ENCODE data around the gene SYCP1.
A peak's percentile ranks its signal among the peaks of the same experiment; 100 is the strongest.
"Not testable (repeated sequence)": the region's sequence is repeated elsewhere in the genome, so short reads cannot be mapped to it uniquely, and the experiment has no call there.

Gene SYCP1

GRCh38 chr1:114854693-114855320 is at the start of gene SYCP1:
Gene SYCP1 (plus strand): TSS chr1:114854863. CDS start chr1:114855465, 602 bp downstream.
- Histone ChIP-seq H3K27me3 (ENCODE audit: control insufficient read depth in 5 of 5, insufficient read depth in 4 of 5, low read length in 5 of 5) (peaks cover 0 to 8% (median 0%) of the 10 kb centered on the region in 5 donors), H3K27ac (ENCODE audit: low read depth, low read length) (no peak within 1 kb of the TSS), H3K4me3 (ENCODE audit: low read depth in 1 of 5, low read length in 5 of 5) (peak within 1 kb of the TSS; percentile 46 to 70 (median 59)), H3K4me1 (ENCODE audit: control insufficient read depth in 5 of 5, insufficient read depth in 5 of 5, low read length in 5 of 5) (peaks cover 0 to 9% (median 0%) of the 10 kb centered on the region in 5 donors), H3K36me3 (ENCODE audit: control insufficient read depth in 5 of 5, insufficient read depth in 5 of 5, low read length in 5 of 5) (no peaks in the 10 kb centered on the region), H3K9me3 (ENCODE audit: control insufficient read depth in 5 of 5, low read length in 5 of 5) (peaks cover 0 to 4% (median 0%) of the 10 kb centered on the region in 5 donors), H3K9ac (ENCODE audit: low read length in 5 of 5) (peak within 1 kb of the TSS in 3 of 5 donors; percentile 41 to 56 (median 51))

- Histone ChIP-seq H3K36me3 (ENCODE audit: control insufficient read depth in 5 of 5, insufficient read depth in 5 of 5, low read length in 5 of 5) (no peaks in the 10 kb centered on the region), H3K4me1 (ENCODE audit: control insufficient read depth in 5 of 5, insufficient read depth in 5 of 5, low read length in 5 of 5) (no peaks in the 10 kb centered on the region), H3K9me3 (ENCODE audit: control insufficient read depth in 5 of 5, low read length in 5 of 5) (peaks cover 0 to 4% (median 0%) of the 10 kb centered on the region in 5 donors), H3K4me3 (ENCODE audit: low read depth in 1 of 5, low read length in 5 of 5) (no peak overlapping the region), H3K27ac (ENCODE audit: low read depth, low read length) (no peak overlapping the region), H3K27me3 (ENCODE audit: control insufficient read depth in 5 of 5, insufficient read depth in 4 of 5, low read length in 5 of 5) (no peaks in the 10 kb centered on the region), H3K9ac (ENCODE audit: low read length in 5 of 5) (no peak overlapping the region)
Observed at GRCh38 chr1:114819869-114820268, 34.8 kb upstream of the SYCP1 start.

- no peaks in the 10 kb centered on the region for H3K36me3 ChIP-seq (ENCODE audit: control insufficient read depth in 5 of 5, insufficient read depth in 5 of 5, low read length in 5 of 5)
Observed at GRCh38 chr1:114820392-114820791, 34.3 kb upstream of the SYCP1 start.

GRCh38 chr1:114821978-114822377 is 32.7 kb upstream of the SYCP1 start:
- H3K4me1 ChIP-seq (ENCODE audit: control insufficient read depth in 5 of 5, insufficient read depth in 5 of 5, low read length in 5 of 5), result no peaks in the 10 kb centered on the region

More at GRCh38 chr1:114820392-114820791, 34.3 kb upstream of the SYCP1 start:
- Histone ChIP-seq H3K27ac (ENCODE audit: low read depth, low read length) (no peak overlapping the region), H3K4me3 (ENCODE audit: low read depth in 1 of 5, low read length in 5 of 5) (no peak overlapping the region), H3K9me3 (ENCODE audit: control insufficient read depth in 5 of 5, low read length in 5 of 5) (peaks cover 0 to 4% (median 0%) of the 10 kb centered on the region in 5 donors), H3K27me3 (ENCODE audit: control insufficient read depth in 5 of 5, insufficient read depth in 4 of 5, low read length in 5 of 5) (no peaks in the 10 kb centered on the region), H3K4me1 (ENCODE audit: control insufficient read depth in 5 of 5, insufficient read depth in 5 of 5, low read length in 5 of 5) (no peaks in the 10 kb centered on the region), H3K9ac (ENCODE audit: low read length in 5 of 5) (no peak overlapping the region)

GRCh38 chr1:114828251-114828650 is 26.4 kb upstream of the SYCP1 start:
- Histone ChIP-seq H3K4me1 (ENCODE audit: control insufficient read depth in 5 of 5, insufficient read depth in 5 of 5, low read length in 5 of 5) (no peaks in the 10 kb centered on the region), H3K9me3 (ENCODE audit: control insufficient read depth in 5 of 5, low read length in 5 of 5) (no peaks in the 10 kb centered on the region), H3K36me3 (ENCODE audit: control insufficient read depth in 5 of 5, insufficient read depth in 5 of 5, low read length in 5 of 5) (no peaks in the 10 kb centered on the region), H3K27ac (ENCODE audit: low read depth, low read length) (no peak overlapping the region), H3K27me3 (ENCODE audit: control insufficient read depth in 5 of 5, insufficient read depth in 4 of 5, low read length in 5 of 5) (no peaks in the 10 kb centered on the region), H3K9ac (ENCODE audit: low read length in 5 of 5) (no peak overlapping the region), H3K4me3 (ENCODE audit: low read depth in 1 of 5, low read length in 5 of 5) (no peak overlapping the region)

More at GRCh38 chr1:114821978-114822377, 32.7 kb upstream of the SYCP1 start:
- no peak overlapping the region for H3K27ac ChIP-seq (ENCODE audit: low read depth, low read length)
- no peaks in the 10 kb centered on the region for H3K27me3 ChIP-seq (ENCODE audit: control insufficient read depth in 5 of 5, insufficient read depth in 4 of 5, low read length in 5 of 5)
- H3K9me3 ChIP-seq (ENCODE audit: control insufficient read depth in 5 of 5, low read length in 5 of 5), result peaks cover 0 to 4% (median 0%) of the 10 kb centered on the region in 5 donors
- H3K36me3 ChIP-seq (ENCODE audit: control insufficient read depth in 5 of 5, insufficient read depth in 5 of 5, low read length in 5 of 5), result no peaks in the 10 kb centered on the region
- no peak overlapping the region for H3K4me3 ChIP-seq (ENCODE audit: low read depth in 1 of 5, low read length in 5 of 5)
- no peak overlapping the region for H3K9ac ChIP-seq (ENCODE audit: low read length in 5 of 5)

GRCh38 chr1:114830075-114830474 is 24.6 kb upstream of the SYCP1 start:
- H3K4me1 ChIP-seq (ENCODE audit: control insufficient read depth in 5 of 5, insufficient read depth in 5 of 5, low read length in 5 of 5); H3K27me3 ChIP-seq (ENCODE audit: control insufficient read depth in 5 of 5, insufficient read depth in 4 of 5, low read length in 5 of 5); H3K27ac ChIP-seq (ENCODE audit: low read depth, low read length); H3K9me3 ChIP-seq (ENCODE audit: control insufficient read depth in 5 of 5, low read length in 5 of 5); H3K4me3 ChIP-seq (ENCODE audit: low read depth in 1 of 5, low read length in 5 of 5); H3K9ac ChIP-seq (ENCODE audit: low read length in 5 of 5); H3K36me3 ChIP-seq (ENCODE audit: control insufficient read depth in 5 of 5, insufficient read depth in 5 of 5, low read length in 5 of 5): not testable (repeated sequence)

GRCh38 chr1:114831276-114831994 is 23.2 kb upstream of the SYCP1 start:
- H3K27me3 ChIP-seq (ENCODE audit: control insufficient read depth in 5 of 5, insufficient read depth in 4 of 5, low read length in 5 of 5), result no peaks in the 10 kb centered on the region
- H3K4me3 ChIP-seq (ENCODE audit: low read depth in 1 of 5, low read length in 5 of 5), result no peak overlapping the region
- H3K4me1 ChIP-seq (ENCODE audit: control insufficient read depth in 5 of 5, insufficient read depth in 5 of 5, low read length in 5 of 5), result no peaks in the 10 kb centered on the region
- H3K27ac ChIP-seq (ENCODE audit: low read depth, low read length), result no peak overlapping the region
- no peaks in the 10 kb centered on the region for H3K36me3 ChIP-seq (ENCODE audit: control insufficient read depth in 5 of 5, insufficient read depth in 5 of 5, low read length in 5 of 5)
- no peaks in the 10 kb centered on the region for H3K9me3 ChIP-seq (ENCODE audit: control insufficient read depth in 5 of 5, low read length in 5 of 5)
- H3K9ac ChIP-seq (ENCODE audit: low read length in 5 of 5), result no peak overlapping the region

GRCh38 chr1:114832057-114832456 is 22.6 kb upstream of the SYCP1 start:
- Histone ChIP-seq H3K36me3 (ENCODE audit: control insufficient read depth in 5 of 5, insufficient read depth in 5 of 5, low read length in 5 of 5) (no peaks in the 10 kb centered on the region), H3K4me3 (ENCODE audit: low read depth in 1 of 5, low read length in 5 of 5) (no peak overlapping the region), H3K27me3 (ENCODE audit: control insufficient read depth in 5 of 5, insufficient read depth in 4 of 5, low read length in 5 of 5) (no peaks in the 10 kb centered on the region), H3K4me1 (ENCODE audit: control insufficient read depth in 5 of 5, insufficient read depth in 5 of 5, low read length in 5 of 5) (no peaks in the 10 kb centered on the region), H3K9me3 (ENCODE audit: control insufficient read depth in 5 of 5, low read length in 5 of 5) (no peaks in the 10 kb centered on the region), H3K27ac (ENCODE audit: low read depth, low read length) (no peak overlapping the region), H3K9ac (ENCODE audit: low read length in 5 of 5) (no peak overlapping the region)

GRCh38 chr1:114833421-114833820 is 21.2 kb upstream of the SYCP1 start:
- Histone ChIP-seq H3K36me3 (ENCODE audit: control insufficient read depth in 5 of 5, insufficient read depth in 5 of 5, low read length in 5 of 5) (no peaks in the 10 kb centered on the region), H3K27me3 (ENCODE audit: control insufficient read depth in 5 of 5, insufficient read depth in 4 of 5, low read length in 5 of 5) (no peaks in the 10 kb centered on the region), H3K9ac (ENCODE audit: low read length in 5 of 5) (no peak overlapping the region), H3K27ac (ENCODE audit: low read depth, low read length) (no peak overlapping the region), H3K4me1 (ENCODE audit: control insufficient read depth in 5 of 5, insufficient read depth in 5 of 5, low read length in 5 of 5) (no peaks in the 10 kb centered on the region), H3K4me3 (ENCODE audit: low read depth in 1 of 5, low read length in 5 of 5) (no peak overlapping the region), H3K9me3 (ENCODE audit: control insufficient read depth in 5 of 5, low read length in 5 of 5) (no peaks in the 10 kb centered on the region)

- H3K9ac ChIP-seq (ENCODE audit: low read length in 5 of 5), result no peak overlapping the region
- H3K4me1 ChIP-seq (ENCODE audit: control insufficient read depth in 5 of 5, insufficient read depth in 5 of 5, low read length in 5 of 5), result no peaks in the 10 kb centered on the region
- no peak overlapping the region for H3K4me3 ChIP-seq (ENCODE audit: low read depth in 1 of 5, low read length in 5 of 5)
- H3K36me3 ChIP-seq (ENCODE audit: control insufficient read depth in 5 of 5, insufficient read depth in 5 of 5, low read length in 5 of 5), result no peaks in the 10 kb centered on the region
- H3K9me3 ChIP-seq (ENCODE audit: control insufficient read depth in 5 of 5, low read length in 5 of 5), result no peaks in the 10 kb centered on the region
- no peaks in the 10 kb centered on the region for H3K27me3 ChIP-seq (ENCODE audit: control insufficient read depth in 5 of 5, insufficient read depth in 4 of 5, low read length in 5 of 5)
- no peak overlapping the region for H3K27ac ChIP-seq (ENCODE audit: low read depth, low read length)
Observed at GRCh38 chr1:114844270-114844669, 10.4 kb upstream of the SYCP1 start.

Measured in subcutaneous abdominal adipose tissue (tissue), 5 donors.